HEK293 (cell line): ENCODE data around the gene MS4A4A.

Source experiments
- CTCF ChIA-PET: fragments of 350-600 bp; formaldehyde crosslinking; extraction: SDS; loops from one replicate; lab custom pipeline; 2021; ENCODE audit warnings: antibody characterized with exemption; lab: Yijun Ruan, JAX
- POLR2A ChIA-PET: fragments of 300-600 bp; formaldehyde crosslinking; extraction: SDS; loops from one replicate; lab custom pipeline; 2020; ENCODE audit warnings: antibody characterized with exemption, inconsistent platforms; lab: Yijun Ruan, JAX
- H3K27ac ChIP-seq: fragments of 200-500 bp; sonication (Bioruptor generic); 2 replicates; pipeline ENCODE4 v1.5.1; 2014; ENCODE audit warnings: low read depth, low read length, control low read depth, inconsistent platforms; ENCODE audit errors: extremely low read depth
- H3K36me3 ChIP-seq, 2 experiments: fragments of 200-500 bp in 1 of 2; sonication (Bioruptor generic) in 1 of 2; 1 replicate in 1 of 2; 2 replicates in 1 of 2; pipeline ENCODE4 v1.5.1; 2014 to 2017; ENCODE audit warnings: inconsistent platforms in 2 of 2, low read length in 2 of 2; ENCODE audit not compliant: control insufficient read depth in 2 of 2, insufficient read depth in 1 of 2
- H3K4me1 ChIP-seq: fragments of 200-500 bp; sonication (Bioruptor generic); 2 replicates; pipeline ENCODE4 v1.5.1; 2014; ENCODE audit warnings: mild to moderate bottlenecking, low read length, inconsistent platforms; ENCODE audit not compliant: control insufficient read depth, insufficient read depth
- H3K4me3 ChIP-seq: 2 replicates; pipeline ENCODE4 v1.5.1; 2011; ENCODE audit warnings: low read depth, mild to moderate bottlenecking, control low read depth, low read length, moderate library complexity
- H3K9me3 ChIP-seq: fragments of 200-500 bp; sonication (Bioruptor generic); 2 replicates; pipeline ENCODE4 v1.5.1; 2014; ENCODE audit warnings: low read depth, low read length, inconsistent platforms; ENCODE audit not compliant: control insufficient read depth, insufficient read depth
- GLIS2 ChIP-seq: fragments of 450-650 bp; formaldehyde crosslinking; IDR thresholded peaks from 2 replicates; pipeline ENCODE4 v1.5.1; 2016; ENCODE audit warnings: missing biosample characterization, missing genetic modification characterization
- HOXC10 ChIP-seq: sonication (generic); formaldehyde crosslinking; IDR thresholded peaks from 2 replicates; pipeline ENCODE4 v1.8.1; 2023; ENCODE audit warnings: mild to moderate bottlenecking, missing genetic modification reagents
- KLF16 ChIP-seq: fragments of 450-650 bp; formaldehyde crosslinking; IDR thresholded peaks from 2 replicates; pipeline ENCODE4 v1.5.1; 2017; ENCODE audit warnings: missing biosample characterization, missing genetic modification characterization
- MYNN ChIP-seq: fragments of 450-650 bp; formaldehyde crosslinking; IDR thresholded peaks from 2 replicates; pipeline ENCODE4 v1.5.1; 2016; ENCODE audit warnings: missing biosample characterization, missing genetic modification characterization, borderline replicate concordance
- ZEB2 ChIP-seq: fragments of 450-650 bp; formaldehyde crosslinking; IDR thresholded peaks from 2 replicates; pipeline ENCODE4 v1.5.1; 2016; ENCODE audit warnings: missing biosample characterization, missing genetic modification characterization
- ZFP37 ChIP-seq: fragments of 450-650 bp; formaldehyde crosslinking; IDR thresholded peaks from 2 replicates; pipeline ENCODE4 v1.5.1; 2016; ENCODE audit warnings: missing biosample characterization, missing genetic modification characterization
- ZNF169 ChIP-seq: fragments of 450-650 bp; formaldehyde crosslinking; IDR thresholded peaks from 2 replicates; pipeline ENCODE4 v1.5.1; 2016; ENCODE audit warnings: missing biosample characterization, missing genetic modification characterization
- ZNF223 ChIP-seq: fragments of 450-650 bp; formaldehyde crosslinking; IDR thresholded peaks from 2 replicates; pipeline ENCODE4 v1.5.1; 2016; ENCODE audit warnings: missing biosample characterization, missing genetic modification characterization
- ZNF404 ChIP-seq: fragments of 450-650 bp; formaldehyde crosslinking; IDR thresholded peaks from 2 replicates; pipeline ENCODE4 v1.5.1; 2017; ENCODE audit warnings: missing biosample characterization, missing genetic modification characterization
- ZNF529 ChIP-seq: fragments of 450-650 bp; formaldehyde crosslinking; IDR thresholded peaks from 2 replicates; pipeline ENCODE4 v1.5.1; 2017; ENCODE audit warnings: missing genetic modification characterization, missing biosample characterization; ENCODE audit not compliant: insufficient replicate concordance
- ZSCAN5A ChIP-seq: fragments of 450-650 bp; formaldehyde crosslinking; IDR thresholded peaks from 2 replicates; pipeline ENCODE4 v1.5.1; 2016; ENCODE audit warnings: missing biosample characterization, missing genetic modification characterization

The MS4A4A gene

DNA sequence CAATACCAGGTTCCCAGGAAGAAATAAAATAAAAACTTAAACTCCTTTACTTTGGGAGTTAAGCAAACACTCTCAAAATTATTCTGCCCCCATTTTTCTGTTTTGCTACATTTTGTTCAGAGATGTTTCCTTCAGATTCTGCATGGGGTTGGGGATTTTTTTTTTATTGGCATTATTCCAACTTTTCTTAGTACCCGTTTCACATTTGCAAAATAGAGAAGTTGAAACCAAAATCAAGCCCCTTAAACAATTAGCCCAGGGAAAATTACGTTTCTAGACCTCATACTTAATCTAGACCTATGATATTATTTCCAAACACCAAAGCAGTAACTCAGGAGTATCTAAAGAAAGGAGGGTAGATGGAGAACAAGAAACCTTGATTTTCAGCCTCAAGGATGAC is 77.3 kb downstream of the MS4A4A start:
- Histone ChIP-seq H3K27ac (no peak overlapping the region), H3K4me1 (no peaks in the 10 kb centered on the region), H3K4me3 (no peak overlapping the region), H3K36me3 (no peaks in the 10 kb centered on the region), H3K9me3 (no peaks in the 10 kb centered on the region)
- TF ChIP-seq GLIS2 (tag by site-specific recombination): no peak
- TF ChIP-seq ZEB2 (tag by site-specific recombination): no peak
- TF ChIP-seq ZNF223 (tag by site-specific recombination): no peak
- no peak for TF ChIP-seq ZFP37 (tag by site-specific recombination)
- no peak for TF ChIP-seq HOXC10 (CRISPR knock-in tag)
- TF ChIP-seq ZNF529 (tag by site-specific recombination): no peak
- TF ChIP-seq KLF16 (tag by site-specific recombination): no peak
- TF ChIP-seq MYNN (tag by site-specific recombination): no peak
- no peak for TF ChIP-seq ZSCAN5A (tag by site-specific recombination)
- TF ChIP-seq ZNF404 (tag by site-specific recombination): no peak
- no peak for TF ChIP-seq ZNF169 (tag by site-specific recombination)
- ChIA-PET POLR2A (no interaction called here), CTCF (no interaction called here)
